Breast epithelium (tissue), 3 donors: ENCODE measurements around the gene NCS1.

Source experiments
- POLR2A ChIP-seq: fragments of 450-650 bp; IDR thresholded peaks from one replicate; pipeline ENCODE4 v1.6.1; 2016; ENCODE audit warnings: antibody characterized with exemption, mild to moderate bottlenecking, moderate library complexity
- TF ChIP-seq, protein P1 (sequence below), 3 donors: fragments of 450-650 bp; IDR thresholded peaks; one replicate each; pipeline ENCODE4 v1.5.1; 2016 to 2017; ENCODE audit warnings: antibody characterized with exemption in 3 of 3, mild to moderate bottlenecking in 3 of 3, moderate library complexity in 3 of 3

DNA sequence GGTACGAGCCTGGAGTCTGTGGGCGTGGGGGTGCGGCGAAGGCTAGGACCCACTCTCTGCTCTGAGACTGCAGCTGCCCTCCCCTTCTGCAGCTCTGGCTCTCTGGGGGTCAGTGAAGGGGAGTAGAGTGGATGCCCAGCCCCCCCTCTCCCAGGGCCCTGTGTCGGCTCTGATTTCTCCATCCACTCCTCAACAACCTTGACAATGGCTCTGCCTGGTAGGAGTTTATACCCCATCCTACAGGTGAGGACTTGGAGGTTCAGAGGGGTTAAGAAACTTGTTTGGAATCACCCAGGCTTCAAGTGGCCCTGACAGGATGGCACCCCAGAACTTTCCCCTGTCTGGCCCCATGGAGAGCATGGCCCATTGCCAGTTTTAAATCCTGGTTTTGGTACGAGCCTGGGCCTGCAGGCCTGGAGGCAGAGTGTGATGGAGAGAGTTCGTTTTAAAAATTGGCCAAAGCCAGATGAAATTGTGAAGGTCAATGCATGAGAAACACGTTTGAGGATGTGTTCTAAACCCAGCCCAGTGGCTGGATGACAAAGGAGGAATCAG is 22.3 kb downstream of the NCS1 start:
- no peak for TF ChIP-seq POLR2A
- TF ChIP-seq, protein P1, sequence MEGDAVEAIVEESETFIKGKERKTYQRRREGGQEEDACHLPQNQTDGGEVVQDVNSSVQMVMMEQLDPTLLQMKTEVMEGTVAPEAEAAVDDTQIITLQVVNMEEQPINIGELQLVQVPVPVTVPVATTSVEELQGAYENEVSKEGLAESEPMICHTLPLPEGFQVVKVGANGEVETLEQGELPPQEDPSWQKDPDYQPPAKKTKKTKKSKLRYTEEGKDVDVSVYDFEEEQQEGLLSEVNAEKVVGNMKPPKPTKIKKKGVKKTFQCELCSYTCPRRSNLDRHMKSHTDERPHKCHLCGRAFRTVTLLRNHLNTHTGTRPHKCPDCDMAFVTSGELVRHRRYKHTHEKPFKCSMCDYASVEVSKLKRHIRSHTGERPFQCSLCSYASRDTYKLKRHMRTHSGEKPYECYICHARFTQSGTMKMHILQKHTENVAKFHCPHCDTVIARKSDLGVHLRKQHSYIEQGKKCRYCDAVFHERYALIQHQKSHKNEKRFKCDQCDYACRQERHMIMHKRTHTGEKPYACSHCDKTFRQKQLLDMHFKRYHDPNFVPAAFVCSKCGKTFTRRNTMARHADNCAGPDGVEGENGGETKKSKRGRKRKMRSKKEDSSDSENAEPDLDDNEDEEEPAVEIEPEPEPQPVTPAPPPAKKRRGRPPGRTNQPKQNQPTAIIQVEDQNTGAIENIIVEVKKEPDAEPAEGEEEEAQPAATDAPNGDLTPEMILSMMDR (IDR thresholded peaks at IDR 0.05): no peak
